ENCODE data around the gene HDAC4.

HDAC4 gene

GRCh38 chr2:239068411-239068810 is 332.4 kb downstream of the HDAC4 start:
- DNase-seq, result no peak

DNA sequence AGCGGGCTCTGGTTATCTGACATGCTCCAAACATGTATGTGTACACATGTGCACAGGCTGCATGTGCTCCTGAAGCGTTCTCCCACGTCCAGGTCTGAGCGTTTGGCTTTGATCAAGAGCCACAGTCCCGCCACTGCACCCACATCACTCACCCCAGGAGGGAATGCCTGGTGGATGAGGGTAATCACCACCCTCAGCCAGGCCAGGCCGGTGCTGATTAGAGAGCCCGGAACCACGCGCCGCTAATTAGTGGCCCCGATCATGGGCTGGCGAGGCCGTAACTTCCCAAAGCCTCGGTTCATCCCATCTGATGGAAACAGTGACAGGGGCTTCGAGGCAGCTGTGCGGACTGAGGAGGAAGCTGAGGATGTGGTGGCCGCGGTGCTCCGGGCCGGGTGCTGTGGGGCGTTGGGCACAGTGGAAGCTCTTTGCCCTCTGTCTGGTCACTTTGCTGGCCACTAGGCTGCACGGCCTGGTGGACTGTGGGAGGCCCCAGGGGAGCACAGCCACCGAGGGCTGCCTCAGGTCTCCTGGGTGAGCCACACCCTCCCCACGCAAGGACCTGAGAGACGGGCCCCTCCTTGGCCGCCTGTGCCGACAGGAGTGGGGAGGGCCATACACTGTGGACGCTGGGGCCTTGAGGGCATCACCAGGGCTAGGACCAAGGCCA is 333.5 kb downstream of the HDAC4 start:
- DNase-seq, result no peak

DNA sequence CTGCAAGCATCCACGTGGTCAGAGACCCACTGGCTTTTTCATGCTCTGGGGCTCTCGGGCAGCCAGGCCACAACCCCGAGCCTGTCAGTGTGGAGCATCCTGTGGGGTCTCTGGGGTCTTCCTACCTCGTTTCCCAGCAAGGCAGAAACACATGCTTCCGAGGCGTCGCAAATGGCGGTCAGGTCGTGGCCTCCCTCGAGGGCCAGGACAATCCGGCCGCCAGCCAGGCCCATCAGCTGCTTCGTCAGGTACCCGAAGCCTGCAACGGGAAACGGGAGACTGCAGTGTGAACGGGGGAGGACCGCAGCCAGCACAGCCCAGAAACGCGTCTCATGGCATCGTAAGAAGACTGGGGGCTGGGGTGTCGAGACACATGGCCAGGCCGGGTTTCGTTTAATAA is 334.2 kb downstream of the HDAC4 start:
- DNase-seq, result no peak

GRCh38 chr2:239065962-239066361 is 334.9 kb downstream of the HDAC4 start:
- no peak for DNase-seq

GRCh38 chr2:239065537-239065936 is 335.3 kb downstream of the HDAC4 start:
- DNase-seq, result no peak

- DNase-seq, result no peak
These were observed 335.9 kb downstream of the HDAC4 start for GRCh38 chr2:239064891-239065290.

GRCh38 chr2:239064253-239064652 is 336.6 kb downstream of the HDAC4 start:
- DNase-seq, result no peak

GRCh38 chr2:239062743-239063142 is 338.1 kb downstream of the HDAC4 start:
- DNase-seq, result no peak

DNA sequence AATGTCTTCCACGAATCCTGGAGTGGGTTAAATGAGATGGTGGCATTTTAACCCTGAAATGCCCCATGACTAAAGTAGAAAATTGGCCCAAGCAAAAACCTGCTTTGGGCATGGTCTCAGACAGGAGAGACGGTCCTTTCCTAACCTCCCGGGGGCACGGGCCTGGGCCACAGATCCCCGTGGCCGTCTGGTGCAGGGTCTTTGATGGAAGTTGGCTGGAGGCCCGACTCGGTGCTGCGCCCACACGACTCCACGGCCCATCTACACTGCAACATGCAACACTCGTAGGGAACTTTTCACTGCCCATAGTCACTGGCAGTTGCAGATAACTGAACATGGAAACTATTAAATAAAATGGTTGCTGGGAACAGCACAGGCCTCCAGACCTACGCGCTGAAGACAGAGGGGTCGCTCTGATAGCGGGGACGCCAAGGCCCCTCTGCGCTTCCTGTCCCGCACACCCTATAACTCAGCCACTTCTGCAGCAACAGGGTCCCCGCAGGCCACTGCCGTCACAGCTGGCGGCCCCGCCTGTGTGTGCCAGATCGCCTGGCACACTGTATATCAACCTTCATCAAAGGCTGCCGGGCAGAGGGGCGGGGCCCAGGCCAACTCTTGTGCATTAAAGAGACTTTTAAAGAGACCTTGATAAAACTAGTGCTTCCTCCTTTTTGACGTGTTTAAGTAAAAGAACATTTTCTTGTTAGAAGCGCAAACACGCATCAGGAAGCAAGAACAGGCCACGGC is 338.8 kb downstream of the HDAC4 start:
- no peak for DNase-seq

DNA sequence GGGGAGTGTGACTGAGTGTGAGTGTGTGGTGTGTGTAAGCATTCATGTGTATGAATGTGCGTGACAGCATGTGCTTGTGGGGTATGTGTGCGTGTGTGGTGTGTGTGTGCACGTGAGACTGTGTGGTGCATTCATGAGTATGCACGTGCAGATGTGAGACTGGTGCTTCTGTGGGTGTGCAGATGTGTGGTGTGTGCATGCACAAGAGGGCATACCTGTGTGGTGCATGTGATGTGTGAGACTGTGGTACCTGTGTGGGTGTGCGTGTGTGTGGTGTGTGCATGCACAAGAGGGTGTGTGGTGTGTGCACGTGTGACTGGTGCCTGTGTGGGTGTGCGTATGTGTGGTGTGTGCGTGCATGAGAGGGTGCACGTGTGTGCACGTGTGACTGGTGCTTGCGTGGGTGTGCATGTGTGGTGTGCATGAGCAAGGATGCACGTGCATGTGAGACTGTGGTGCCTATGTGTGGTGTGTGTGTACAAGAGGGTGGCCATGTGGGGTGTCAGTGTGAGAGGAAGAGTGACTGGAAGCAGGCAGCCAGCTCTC is 339.6 kb downstream of the HDAC4 start:
- DNase-seq, result no peak

DNA sequence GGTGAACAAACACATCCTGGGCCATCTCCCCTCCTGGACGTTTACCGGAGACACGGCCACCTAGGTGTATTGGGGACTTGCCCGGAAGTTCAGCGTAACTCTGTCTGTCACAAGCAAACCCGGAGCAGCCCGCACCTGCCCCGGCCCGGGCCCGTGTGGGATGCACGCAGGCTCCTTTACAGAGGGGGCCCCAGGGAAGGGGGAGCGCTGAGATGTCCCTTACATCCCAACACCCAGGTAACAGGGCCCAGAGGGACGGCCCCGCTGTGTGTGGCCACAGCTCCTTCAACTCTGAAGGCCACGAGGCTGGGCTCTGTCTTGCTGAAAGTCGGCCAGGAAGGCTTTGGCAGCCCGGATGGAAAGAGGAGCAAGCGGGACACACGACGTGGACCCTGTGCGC is 340.1 kb downstream of the HDAC4 start:
- no peak for DNase-seq

DNA sequence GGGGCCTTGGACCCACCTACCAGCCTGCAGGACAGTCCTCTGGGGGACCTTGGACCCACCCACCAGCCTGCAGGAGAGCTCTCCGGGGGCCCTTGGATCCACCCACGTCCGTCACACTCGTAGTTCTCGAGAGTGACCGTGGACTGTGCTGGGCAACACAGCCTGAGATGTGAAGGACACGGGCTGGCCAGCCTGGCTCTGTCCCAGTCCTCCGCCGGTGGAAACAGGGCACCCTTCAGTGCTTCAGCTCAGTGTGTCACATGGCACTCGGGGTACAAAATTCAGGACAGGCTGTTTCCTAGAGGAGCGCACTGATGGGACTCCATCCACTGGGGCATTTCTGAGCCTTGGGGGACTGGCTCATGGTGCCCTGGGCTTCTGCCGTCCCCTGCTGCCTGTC is 341.0 kb downstream of the HDAC4 start:
- no peak for DNase-seq

DNA sequence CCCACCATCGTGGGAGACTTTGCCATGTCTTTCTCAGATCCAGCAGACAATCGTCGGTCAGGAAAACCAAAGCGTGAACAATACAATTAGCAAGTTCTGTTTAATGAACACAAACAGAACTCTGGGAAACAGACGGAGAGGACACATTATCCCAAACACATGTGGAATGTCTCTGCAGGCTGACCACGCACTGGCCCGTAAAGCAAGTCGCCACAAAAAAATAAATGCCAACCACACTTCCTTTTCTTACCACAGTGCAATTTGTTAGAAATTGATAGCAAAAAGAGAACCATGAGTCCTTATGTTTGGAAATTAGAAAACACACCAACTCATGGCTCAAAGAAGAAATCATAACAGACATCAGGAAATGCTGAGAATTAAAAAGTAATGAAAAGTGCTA is 342.1 kb downstream of the HDAC4 start:
- DNase-seq, result no peak

DNA sequence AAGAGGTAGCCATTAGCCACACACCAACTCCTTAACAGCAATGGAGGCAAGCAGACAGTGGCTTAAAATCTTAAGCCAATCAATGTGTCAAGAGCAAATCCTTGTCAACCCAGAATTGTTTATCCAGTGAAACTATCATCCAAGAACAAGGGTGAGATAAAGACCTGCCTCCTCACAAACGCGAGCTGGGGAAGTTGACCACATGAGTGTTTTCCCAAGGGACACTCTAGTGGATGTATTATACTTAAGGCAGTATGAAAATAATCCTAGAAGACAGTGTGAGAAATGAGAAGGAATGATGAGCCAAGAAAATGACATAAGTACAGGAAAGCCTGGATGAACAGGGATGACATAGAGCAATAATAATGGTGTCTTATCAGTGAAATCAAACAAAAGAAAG is 343.3 kb downstream of the HDAC4 start:
- no peak for DNase-seq

DNA sequence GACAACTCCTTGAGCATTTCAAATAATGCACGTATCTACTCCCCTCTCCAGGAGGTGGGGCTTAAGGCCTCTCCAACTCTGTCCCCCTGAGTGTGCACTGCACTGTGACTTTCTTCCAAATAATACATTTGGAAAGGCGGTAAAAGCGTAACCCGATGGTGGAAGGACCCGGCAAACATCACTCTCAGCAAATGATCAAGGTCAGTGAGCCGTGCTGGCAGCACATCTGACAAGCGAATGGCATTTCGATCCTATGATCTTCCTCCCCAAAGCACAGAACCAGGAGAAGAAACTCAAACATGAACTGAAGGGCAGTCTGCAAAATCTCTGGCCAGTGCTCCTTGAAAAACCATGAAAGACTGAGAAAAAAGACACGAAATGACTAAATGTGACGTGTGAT is 344.2 kb downstream of the HDAC4 start:
- no peak for DNase-seq

DNA sequence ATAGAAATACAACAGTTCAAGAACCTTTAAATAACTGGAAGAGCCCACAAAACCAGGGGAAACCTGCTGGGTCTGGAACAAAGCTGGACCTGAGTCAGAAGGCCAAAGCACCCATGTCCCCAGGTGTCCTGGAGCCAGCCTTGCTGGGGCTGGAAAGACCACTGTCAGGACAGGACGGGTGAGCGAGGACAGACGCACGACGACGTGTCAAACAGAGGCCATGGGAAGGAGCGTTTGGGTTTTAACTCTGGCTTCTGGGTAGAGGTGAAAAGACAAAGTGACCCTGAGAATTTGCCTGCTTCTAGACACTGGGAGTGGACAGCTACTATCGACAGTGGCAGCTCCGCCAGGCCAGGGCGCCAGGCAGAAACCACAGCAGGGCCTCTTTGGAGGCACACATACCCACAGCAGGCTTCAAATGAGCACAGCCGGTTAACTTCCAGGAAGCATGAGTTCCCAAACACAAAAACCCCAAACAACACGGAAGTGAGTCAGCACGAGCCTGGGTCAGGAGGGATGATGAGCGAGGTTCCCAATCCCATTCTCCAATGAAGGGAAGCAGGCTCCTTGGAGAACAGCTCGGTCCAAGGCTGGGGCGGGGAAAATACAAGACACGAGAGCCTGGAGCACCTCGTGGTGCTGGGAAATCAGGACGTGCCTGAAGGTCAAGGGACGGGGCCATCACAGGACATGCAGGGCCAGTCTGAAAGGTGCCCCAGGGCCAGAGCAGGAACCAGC is 344.9 kb downstream of the HDAC4 start:
- DNase-seq, result no peak

DNA sequence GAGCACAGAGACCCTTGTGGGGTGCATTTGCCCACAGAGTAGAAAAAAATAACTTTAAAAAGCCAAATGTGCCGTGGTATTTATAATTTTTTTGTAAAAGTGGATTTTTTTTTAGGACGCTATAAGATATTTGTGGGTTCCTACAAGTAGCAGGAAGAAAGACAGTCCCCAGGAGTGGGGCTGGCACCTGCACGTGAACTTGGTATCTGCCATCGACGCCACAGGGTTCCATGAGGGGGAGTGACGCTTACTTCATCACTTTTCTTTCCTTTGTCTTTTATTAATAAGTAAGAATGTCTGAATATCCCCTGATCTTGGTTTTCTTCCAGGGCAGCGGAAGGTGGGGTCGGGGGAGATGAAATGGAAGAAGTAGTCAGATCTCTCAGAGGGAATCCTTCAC is 345.9 kb downstream of the HDAC4 start:
- DNase-seq, result no peak

DNA sequence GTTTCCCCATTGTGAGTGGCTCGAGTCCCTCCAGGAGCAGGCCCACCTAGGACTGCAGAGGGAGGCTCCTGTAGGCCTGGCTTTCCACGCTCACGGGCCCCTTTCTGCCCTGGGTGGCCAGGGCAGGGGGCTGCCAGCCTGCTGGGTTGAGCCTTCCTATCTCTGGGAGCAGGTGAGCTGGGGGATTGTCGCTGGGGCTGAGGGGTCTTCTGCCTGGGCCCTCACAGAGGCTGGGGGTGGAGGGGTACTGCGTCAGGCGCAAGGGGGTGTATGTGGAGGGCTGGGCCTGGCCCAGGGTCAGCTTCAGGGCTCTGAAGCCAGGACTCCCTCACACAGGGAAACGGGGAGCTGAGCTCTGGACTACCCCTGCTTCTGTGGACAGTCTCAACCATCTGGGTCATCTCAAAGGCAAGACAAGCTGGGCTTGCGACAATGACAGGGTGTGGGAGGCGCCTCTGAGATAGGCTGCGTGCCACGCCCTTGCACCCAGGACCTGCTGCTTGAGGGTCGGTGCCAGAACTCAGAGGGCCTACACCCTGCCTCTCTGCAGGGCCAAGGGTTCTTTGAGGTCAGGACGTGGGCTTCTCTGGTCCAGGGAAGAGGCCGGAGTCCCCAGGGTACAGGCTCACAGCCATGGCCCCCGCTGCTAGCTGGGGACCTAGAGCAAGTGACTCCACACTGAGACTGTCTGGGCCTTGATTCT is 346.9 kb downstream of the HDAC4 start:
- no peak for DNase-seq

- no peak for DNase-seq
These were observed 347.8 kb downstream of the HDAC4 start for GRCh38 chr2:239052798-239053665.

- no peak for DNase-seq
These were observed 348.9 kb downstream of the HDAC4 start for GRCh38 chr2:239051891-239052445.

DNA sequence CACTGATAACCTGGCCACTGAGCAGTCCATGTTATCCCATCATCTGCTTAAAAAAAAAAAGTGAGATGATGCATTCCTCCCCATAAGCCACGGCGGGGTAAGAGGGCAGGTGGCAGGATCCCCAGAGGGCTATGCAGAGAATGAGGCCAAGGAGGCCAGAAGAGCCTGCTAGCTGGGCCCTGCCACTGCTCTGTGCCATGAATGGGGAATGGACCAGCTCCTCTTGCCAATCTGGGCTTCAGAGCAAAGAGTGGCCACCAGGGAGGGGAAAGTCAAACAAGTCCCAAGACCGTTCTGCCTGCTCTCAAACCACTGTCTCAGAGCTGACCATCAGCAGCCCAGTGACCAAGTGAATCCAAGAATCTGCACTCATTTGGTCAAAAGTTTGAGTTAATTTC is 350.6 kb downstream of the HDAC4 start:
- no peak for DNase-seq
